GM19099 (cell line): Measurements from ENCODE around the gene SRGAP3.

Experiments used
- POLR2A ChIP-seq: IDR thresholded peaks from 3 replicates; pipeline ENCODE4 v1.6.1; 2011; ENCODE audit warnings: low read depth; ENCODE audit not compliant: insufficient read length; ENCODE audit errors: extremely low read depth

Gene SRGAP3

DNA sequence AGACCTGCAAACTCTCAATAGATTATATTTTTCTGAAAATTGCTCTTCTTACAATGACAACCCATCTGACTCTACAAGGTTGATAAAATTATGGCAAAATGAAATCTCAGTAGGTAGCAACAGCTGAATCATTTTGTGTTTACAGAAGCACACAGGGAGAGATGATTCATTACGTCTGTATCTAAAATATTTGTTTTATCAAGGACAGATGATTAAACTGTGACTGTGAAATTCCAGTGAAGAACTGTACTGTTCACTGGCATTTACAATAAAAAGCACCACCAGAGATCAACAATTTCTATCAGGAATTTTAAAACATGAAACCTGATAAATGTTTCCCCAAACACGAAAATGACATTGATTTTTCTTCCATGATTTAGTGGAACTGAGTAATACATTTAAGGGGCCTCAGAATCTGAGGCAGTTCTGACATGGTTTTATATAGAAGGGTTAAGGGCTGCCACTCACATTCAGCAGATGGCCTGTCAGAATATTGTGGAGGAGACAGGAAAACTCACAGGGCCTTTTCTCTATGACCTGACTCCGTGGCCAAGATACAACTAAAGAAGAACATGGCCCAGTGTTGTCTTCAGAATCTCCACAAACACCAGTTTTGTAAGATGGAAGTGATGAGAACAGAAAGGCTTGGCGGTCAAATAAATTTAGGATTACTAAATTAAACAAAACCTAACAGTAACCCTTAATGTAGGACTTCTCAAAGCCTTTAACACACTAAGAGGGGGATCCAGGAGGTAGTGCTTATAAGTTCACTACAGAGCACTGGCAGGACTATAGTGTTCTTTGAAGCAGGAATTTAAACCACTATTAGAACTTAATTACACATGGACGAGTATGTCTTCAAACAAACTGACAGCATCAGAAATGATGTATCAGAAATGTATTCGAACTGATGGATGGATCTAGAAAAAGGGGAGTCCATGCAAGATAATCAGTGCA is 312.1 kb downstream of the SRGAP3 start:
- TF ChIP-seq POLR2A = no peak

DNA sequence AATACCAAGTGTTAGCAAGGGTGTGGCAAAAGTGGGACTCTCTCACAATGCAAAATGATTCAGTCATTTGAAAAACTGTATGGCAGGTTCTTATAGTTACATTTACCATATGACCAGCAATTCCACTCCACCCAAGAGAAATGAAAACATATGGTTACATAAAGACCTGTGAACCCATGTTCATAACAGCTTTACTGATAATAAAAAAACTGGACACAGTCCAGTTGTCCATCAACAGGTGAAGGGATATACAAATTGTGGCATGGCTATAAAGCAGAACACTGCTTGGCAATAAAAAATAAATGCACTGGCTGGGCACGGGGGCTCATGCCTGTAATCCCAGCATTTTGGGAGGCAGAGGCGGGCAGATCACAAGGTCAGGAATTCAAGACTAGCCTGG is 316.9 kb downstream of the SRGAP3 start:
- TF ChIP-seq POLR2A = no peak

DNA sequence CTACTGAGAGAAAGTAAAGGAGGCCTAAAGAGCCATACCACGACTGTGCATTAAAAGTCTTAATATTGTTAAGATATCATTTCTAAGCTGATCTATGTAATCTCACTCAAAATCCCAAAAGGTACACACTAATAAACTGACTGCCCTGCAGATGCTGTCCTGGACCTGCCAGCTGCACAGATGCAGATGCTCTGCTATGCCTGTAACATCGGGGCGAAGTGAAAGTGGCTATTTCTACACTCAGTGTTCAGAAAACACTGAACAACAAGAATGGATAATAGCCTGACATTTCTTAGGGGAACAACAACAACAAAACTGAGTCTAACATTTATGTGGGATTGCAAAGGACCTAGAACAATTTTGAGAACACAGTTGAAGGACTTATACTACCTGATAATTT is 318.1 kb downstream of the SRGAP3 start:
- TF ChIP-seq POLR2A = no peak
